ENCODE results near the gene PAQR5. TPM values are rescaled to one million over a fixed set of nuclear protein-coding genes. Genes with fewer than 3 reads are reported as not detected.

PAQR5 gene
- total RNA-seq, 2 experiments from 2014 or later: not detected

DNA sequence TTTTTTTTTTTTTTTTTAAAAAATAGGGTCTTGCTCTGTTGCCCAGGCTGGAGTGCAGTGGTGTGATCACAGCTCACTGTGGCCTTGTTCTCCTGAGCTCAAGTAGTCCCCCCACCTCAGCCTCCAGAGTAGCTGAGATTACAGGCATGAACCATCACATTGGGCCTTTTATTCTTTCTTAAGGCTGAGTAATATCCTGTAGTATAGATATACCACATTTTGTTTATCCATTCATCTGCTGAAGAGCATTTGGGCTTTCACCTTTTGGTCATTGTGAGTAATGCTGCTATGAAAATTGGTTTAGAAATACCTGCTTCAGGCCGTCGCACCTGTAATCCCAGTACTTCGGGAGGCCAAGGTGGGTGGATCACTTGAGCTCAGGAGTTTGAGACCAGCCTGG lies 42.6 kb downstream of the PAQR5 start:
- no peaks in the 10 kb centered on the region for H3K27me3 ChIP-seq (ENCODE audit: control insufficient read depth in 1 of 2, insufficient read depth in 2 of 2, low read length in 2 of 2)
- no peaks in the 10 kb centered on the region for H3K9me3 Mint-ChIP-seq
- H3K27ac Mint-ChIP-seq: no peak overlapping the region
- DNase-seq (no peak), ATAC-seq (ENCODE audit: poor library complexity) (no peak)
- ChIA-PET CTCF (no interaction called here), POLR2A (no interaction called here)
- H3K4me1 Mint-ChIP-seq (ENCODE audit: low read depth): no peaks in the 10 kb centered on the region
- H3K4me3 ChIP-seq (ENCODE audit: low read length): no peak overlapping the region
- peaks cover 0 to 3% of the 10 kb centered on the region in 2 experiments for H3K9me3 ChIP-seq (ENCODE audit: control insufficient read depth in 1 of 2, insufficient read depth in 1 of 2, low read length in 2 of 2)
- H3K27me3 Mint-ChIP-seq: peaks cover 3% of the 10 kb centered on the region
- H3K27ac ChIP-seq (ENCODE audit: low read depth in 1 of 2, low read length in 2 of 2): no peak overlapping the region
- H3K36me3 Mint-ChIP-seq (ENCODE audit: low read depth): no peaks in the 10 kb centered on the region
- no peak for TF ChIP-seq CTCF (IDR thresholded peaks at IDR 0.05)
- no peaks in the 10 kb centered on the region for H3K36me3 ChIP-seq (ENCODE audit: insufficient read depth, low read length)
- H3K4me1 ChIP-seq (ENCODE audit: insufficient read depth, low read length): no peaks in the 10 kb centered on the region
- no peak overlapping the region for H3K4me3 Mint-ChIP-seq
- intact Hi-C loops (cut with DNase I, micrococcal nuclease): no loop called here

- peaks cover 3% of the 10 kb centered on the region for H3K27me3 Mint-ChIP-seq
- H3K4me3 Mint-ChIP-seq: no peak overlapping the region
- no peak overlapping the region for H3K27ac Mint-ChIP-seq
- Histone ChIP-seq H3K27ac (ENCODE audit: low read depth in 1 of 2, low read length in 2 of 2) (no peak overlapping the region), H3K9me3 (ENCODE audit: control insufficient read depth in 1 of 2, insufficient read depth in 1 of 2, low read length in 2 of 2) (no peaks in the 10 kb centered on the region), H3K4me1 (ENCODE audit: insufficient read depth, low read length) (no peaks in the 10 kb centered on the region), H3K27me3 (ENCODE audit: control insufficient read depth in 1 of 2, insufficient read depth in 2 of 2, low read length in 2 of 2) (no peaks in the 10 kb centered on the region), H3K36me3 (ENCODE audit: insufficient read depth, low read length) (no peaks in the 10 kb centered on the region), H3K4me3 (ENCODE audit: low read length) (no peak overlapping the region)
- H3K36me3 Mint-ChIP-seq (ENCODE audit: low read depth): no peaks in the 10 kb centered on the region
- CTCF ChIA-PET: no interaction called here
- ATAC-seq (ENCODE audit: poor library complexity): no peak
- POLR2A ChIA-PET: interaction anchor here (0.6 kb wide), 1 partner anchor 26 kb away, joined by 3 read pairs; no protein-coding TSS in a partner anchor
- no peak for DNase-seq
- H3K4me1 Mint-ChIP-seq (ENCODE audit: low read depth): no peaks in the 10 kb centered on the region
- intact Hi-C loops (cut with DNase I, micrococcal nuclease): no loop called here
- TF ChIP-seq CTCF (IDR thresholded peaks at IDR 0.05): no peak
- no peaks in the 10 kb centered on the region for H3K9me3 Mint-ChIP-seq
Measured at GRCh38 chr15:69342460-69343076, 43.9 kb downstream of the PAQR5 start.

- H3K27me3 Mint-ChIP-seq: peaks cover 3% of the 10 kb centered on the region
- no peak overlapping the region for H3K27ac Mint-ChIP-seq
- POLR2A ChIA-PET: no interaction called here
- CTCF ChIA-PET: no interaction called here
- intact Hi-C loops (cut with DNase I, micrococcal nuclease): no loop called here
- H3K4me1 Mint-ChIP-seq (ENCODE audit: low read depth): no peaks in the 10 kb centered on the region
- Histone ChIP-seq H3K4me1 (ENCODE audit: insufficient read depth, low read length) (no peaks in the 10 kb centered on the region), H3K4me3 (ENCODE audit: low read length) (no peak overlapping the region), H3K27ac (ENCODE audit: low read depth in 1 of 2, low read length in 2 of 2) (no peak overlapping the region), H3K27me3 (ENCODE audit: control insufficient read depth in 1 of 2, insufficient read depth in 2 of 2, low read length in 2 of 2) (no peaks in the 10 kb centered on the region), H3K36me3 (ENCODE audit: insufficient read depth, low read length) (no peaks in the 10 kb centered on the region), H3K9me3 (ENCODE audit: control insufficient read depth in 1 of 2, insufficient read depth in 1 of 2, low read length in 2 of 2) (no peaks in the 10 kb centered on the region)
- no peak overlapping the region for H3K4me3 Mint-ChIP-seq
- no peaks in the 10 kb centered on the region for H3K9me3 Mint-ChIP-seq
- ATAC-seq (ENCODE audit: poor library complexity) (no peak), DNase-seq (no peak)
- H3K36me3 Mint-ChIP-seq (ENCODE audit: low read depth): no peaks in the 10 kb centered on the region
- no peak for TF ChIP-seq CTCF (IDR thresholded peaks at IDR 0.05)
Measured at GRCh38 chr15:69343133-69343532, 44.4 kb downstream of the PAQR5 start.

All from CD4-positive, alpha-beta T cell (primary cell).